ENCODE results near the gene DHH.

DNA sequence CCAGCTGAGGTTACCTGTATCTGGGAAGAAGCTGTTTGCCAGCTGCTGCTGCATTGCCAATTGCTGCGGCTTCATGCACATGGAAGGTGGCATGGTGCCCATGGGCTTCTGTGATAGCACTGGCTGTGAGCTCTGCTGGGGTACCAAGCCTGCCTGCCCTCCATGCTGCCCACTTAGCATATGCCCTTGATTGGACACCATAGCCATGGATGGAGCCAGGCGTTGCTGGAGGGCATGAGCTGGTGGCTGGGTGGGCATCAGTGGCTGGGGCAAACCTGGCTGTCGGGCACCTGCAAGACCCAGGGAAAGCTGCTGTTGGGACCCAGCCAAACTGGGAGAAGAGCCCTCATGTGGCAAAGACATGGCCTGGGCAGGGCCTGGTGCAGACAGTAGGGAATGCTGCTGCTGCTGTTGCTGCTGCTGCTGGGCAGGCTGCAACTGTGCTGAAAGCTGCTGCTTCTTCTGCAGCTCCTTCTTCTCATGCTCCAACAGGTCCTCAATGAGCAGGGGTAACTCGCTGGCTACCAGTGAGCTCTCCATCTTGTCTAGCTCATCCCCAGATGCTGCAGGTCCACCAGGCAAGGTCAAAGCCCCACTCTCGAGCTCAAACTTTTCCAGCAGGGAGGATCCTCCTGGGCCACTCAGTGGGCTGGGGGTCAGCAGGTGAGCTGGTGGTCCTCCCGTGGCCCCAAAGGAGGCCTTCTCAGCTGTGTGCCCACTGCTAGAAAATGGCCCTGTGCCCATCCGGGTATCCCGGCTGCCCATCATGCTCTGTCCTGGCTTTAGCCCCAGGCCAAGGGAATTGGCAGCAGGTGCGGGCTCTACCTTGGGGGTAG is 57.3 kb downstream of the DHH start:
- TF ChIP-seq, protein P1, sequence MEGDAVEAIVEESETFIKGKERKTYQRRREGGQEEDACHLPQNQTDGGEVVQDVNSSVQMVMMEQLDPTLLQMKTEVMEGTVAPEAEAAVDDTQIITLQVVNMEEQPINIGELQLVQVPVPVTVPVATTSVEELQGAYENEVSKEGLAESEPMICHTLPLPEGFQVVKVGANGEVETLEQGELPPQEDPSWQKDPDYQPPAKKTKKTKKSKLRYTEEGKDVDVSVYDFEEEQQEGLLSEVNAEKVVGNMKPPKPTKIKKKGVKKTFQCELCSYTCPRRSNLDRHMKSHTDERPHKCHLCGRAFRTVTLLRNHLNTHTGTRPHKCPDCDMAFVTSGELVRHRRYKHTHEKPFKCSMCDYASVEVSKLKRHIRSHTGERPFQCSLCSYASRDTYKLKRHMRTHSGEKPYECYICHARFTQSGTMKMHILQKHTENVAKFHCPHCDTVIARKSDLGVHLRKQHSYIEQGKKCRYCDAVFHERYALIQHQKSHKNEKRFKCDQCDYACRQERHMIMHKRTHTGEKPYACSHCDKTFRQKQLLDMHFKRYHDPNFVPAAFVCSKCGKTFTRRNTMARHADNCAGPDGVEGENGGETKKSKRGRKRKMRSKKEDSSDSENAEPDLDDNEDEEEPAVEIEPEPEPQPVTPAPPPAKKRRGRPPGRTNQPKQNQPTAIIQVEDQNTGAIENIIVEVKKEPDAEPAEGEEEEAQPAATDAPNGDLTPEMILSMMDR (IDR thresholded peaks at IDR 0.05; ENCODE audit: insufficient read depth, low read length, poor library complexity, severe bottlenecking) = no peak
- TF ChIP-seq EZH2phosphoT487 (conservative IDR thresholded peaks at IDR 0.05; ENCODE audit: low read length) = no peak
